ENCODE results near the gene LCT.
"Not testable (repeated sequence)": the region's sequence is repeated elsewhere in the genome, so short reads cannot be mapped to it uniquely, and the experiment has no call there.

The LCT gene

DNA sequence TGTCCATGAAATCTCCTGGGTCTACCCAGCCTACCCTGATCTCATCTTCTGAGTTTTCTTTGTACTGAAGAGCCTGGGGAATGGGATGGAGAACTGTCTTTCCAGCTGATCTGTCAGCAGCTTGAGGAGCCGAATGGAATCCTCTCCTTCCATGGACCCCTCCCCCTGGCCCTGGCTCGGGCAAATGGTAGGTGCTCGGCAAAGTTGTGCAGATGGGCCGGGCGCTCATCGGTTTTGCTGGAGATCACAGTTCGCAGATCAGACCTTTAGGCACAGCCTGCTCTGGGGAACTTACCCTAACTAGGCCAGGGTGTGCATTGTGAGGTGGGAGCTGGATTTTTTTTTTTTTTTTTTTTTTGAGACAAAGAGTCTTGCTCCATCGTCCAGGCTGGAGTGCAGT, 40.4 kb downstream of the LCT start:
- H3K4me3 ChIP-seq (ENCODE audit: low read depth, low read length), result no peak overlapping the region
- in situ Hi-C loops (cut with HindIII; ENCODE audit: low sequenced_read_pairs), result no loop called here
- no peak for DNase-seq (ENCODE audit: low read depth, low spot score)
- TF ChIP-seq, protein P1, sequence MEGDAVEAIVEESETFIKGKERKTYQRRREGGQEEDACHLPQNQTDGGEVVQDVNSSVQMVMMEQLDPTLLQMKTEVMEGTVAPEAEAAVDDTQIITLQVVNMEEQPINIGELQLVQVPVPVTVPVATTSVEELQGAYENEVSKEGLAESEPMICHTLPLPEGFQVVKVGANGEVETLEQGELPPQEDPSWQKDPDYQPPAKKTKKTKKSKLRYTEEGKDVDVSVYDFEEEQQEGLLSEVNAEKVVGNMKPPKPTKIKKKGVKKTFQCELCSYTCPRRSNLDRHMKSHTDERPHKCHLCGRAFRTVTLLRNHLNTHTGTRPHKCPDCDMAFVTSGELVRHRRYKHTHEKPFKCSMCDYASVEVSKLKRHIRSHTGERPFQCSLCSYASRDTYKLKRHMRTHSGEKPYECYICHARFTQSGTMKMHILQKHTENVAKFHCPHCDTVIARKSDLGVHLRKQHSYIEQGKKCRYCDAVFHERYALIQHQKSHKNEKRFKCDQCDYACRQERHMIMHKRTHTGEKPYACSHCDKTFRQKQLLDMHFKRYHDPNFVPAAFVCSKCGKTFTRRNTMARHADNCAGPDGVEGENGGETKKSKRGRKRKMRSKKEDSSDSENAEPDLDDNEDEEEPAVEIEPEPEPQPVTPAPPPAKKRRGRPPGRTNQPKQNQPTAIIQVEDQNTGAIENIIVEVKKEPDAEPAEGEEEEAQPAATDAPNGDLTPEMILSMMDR (IDR thresholded peaks at IDR 0.05; ENCODE audit: low read depth, low read length), result no peak

DNA sequence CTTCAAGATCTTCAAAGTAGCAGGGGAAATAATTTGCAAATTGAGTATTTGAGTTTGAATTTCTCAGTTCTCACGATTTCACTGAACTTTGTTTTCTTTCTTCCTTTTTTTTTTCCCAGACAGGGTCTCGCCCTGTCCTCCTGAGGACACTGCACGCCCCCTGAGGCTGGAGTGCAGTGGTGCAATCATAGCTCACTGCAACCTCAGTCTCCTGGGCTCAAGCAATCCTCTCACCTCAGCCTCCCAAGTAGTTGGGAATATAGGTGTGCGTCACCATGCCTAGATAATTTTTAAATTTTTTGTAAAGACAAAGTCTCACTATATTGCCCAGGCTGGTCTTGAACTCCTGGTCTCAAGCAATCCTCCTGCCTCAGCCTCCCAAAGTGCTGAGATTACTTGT, 41.3 kb downstream of the LCT start:
- H3K4me3 ChIP-seq (ENCODE audit: low read depth, low read length); DNase-seq (ENCODE audit: low read depth, low spot score); in situ Hi-C loops (cut with HindIII; ENCODE audit: low sequenced_read_pairs): not testable (repeated sequence)

DNA sequence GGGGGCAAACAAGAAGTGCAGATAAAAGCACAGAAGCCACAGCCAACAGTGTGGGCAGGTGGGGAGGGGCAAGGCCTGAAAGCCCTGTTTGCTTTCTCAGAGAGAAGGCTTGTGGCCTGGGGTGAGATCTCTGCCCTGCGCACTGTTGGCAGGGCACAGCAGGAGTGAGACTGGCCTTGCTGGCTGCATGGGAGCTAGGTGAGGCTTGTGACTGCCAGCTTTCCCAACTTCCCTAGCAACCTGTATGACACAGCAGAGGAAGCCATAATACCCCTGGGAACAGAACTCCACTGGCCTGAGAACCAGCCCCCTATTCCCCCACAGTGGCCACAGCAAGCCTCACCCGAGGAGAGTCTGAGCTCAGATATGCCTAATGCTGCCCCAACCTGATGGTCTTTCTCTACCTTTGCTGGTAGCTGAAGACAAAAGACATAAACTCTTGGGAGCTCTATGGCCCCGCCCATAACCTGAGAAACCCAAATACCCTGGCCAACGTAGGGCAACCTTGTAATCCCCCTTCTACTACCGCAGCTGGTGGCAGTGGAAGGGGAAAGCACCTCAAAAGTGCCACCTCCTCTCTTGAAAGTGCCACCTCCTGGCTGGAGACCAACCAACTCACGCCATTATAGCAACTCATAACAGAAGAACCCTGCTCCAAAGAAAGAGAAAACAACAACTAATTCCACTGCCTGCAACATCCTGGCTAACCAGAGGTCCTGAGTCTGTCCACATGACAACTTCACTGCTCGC, 44.4 kb downstream of the LCT start:
- in situ Hi-C loops (cut with HindIII; ENCODE audit: low sequenced_read_pairs), result no loop called here
- no peak overlapping the region for H3K4me3 ChIP-seq (ENCODE audit: low read depth, low read length)
- TF ChIP-seq, protein P1 (IDR thresholded peaks at IDR 0.05; ENCODE audit: low read depth, low read length), result no peak
- no peak for DNase-seq (ENCODE audit: low read depth, low spot score)

DNA sequence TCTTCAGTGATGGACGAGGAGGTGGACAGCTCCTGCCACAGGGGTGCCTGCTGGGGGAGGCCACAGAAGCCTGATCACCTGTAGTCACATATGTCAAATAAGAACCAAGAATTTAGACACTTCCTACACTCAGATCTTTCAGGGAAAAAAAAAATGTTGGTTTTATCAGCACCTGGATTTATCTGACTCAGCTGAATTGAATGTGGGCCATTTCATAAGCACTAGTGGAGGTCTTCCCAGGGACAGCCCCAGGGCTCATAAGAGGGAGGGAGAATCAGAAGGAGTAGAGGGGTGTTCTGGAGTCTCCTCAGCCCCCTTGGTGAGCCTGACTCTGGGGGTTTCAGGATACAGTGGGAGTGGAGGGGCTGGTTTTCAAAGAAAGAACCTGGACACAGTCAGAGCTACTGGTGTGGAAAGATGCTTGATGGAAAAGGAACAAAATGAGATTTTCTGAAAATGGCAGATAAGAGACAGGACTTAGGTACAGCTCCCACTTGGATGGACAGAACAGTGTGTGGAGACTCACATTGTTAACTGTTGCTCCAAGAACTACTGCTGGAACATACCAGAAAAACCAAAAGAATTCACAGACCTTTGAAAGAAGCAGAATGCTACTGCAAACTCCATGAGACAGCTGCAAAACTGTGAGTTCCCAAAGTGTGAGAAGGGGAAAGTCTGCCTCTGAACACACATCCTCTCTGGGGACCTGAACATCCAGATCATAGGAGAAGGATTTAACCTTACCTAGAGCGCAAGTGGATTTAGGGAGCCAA, 45.4 kb downstream of the LCT start:
- peak; percentile 52 for DNase-seq (ENCODE audit: low read depth, low spot score)
- TF ChIP-seq, protein P1 (IDR thresholded peaks at IDR 0.05; ENCODE audit: low read depth, low read length), result no peak
- in situ Hi-C loops (cut with HindIII; ENCODE audit: low sequenced_read_pairs), result no loop called here
- no peak overlapping the region for H3K4me3 ChIP-seq (ENCODE audit: low read depth, low read length)

DNA sequence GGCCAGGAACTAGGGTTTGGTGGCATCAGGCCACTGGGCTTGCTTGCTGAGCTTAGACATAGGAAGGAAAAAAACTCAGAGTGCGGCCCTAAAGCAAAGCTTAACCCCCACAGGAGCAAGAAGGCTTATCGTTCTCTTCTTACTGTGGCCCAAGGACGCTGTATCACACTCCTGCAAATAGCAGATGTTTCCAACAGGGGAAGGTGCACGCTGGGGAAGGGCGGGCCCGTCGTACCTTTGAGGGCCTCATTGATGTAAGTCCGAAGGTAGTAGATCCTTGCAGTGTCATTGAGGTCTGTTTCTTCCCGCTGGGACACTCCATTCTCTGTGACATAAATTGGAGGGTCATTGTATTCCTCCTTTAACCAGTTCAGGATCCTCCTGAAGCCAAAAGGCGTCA, 46.6 kb downstream of the LCT start:
- in situ Hi-C loops (cut with HindIII; ENCODE audit: low sequenced_read_pairs), result no loop called here

DNA sequence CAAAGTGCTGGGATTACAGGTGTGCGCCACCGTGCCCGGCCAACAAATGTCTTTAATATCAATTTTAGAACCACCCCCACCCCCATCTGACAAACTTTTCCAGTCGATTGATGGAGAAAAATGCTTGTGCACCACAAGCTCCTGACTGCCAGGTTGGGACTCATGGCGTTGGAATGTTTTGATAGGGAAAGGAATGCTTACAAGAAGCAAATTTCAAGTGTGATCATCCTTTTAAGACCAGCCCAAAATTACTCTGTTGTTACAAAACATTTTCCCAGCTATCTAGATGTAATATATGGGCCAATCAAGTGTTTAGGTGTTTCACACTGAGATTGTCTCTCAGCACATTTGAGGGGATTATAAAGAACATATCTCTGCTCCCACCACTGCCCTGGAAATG, 50.2 kb downstream of the LCT start:
- TF ChIP-seq, protein P1 (IDR thresholded peaks at IDR 0.05; ENCODE audit: low read depth, low read length), result no peak
- in situ Hi-C loops (cut with HindIII; ENCODE audit: low sequenced_read_pairs), result no loop called here
- H3K4me3 ChIP-seq (ENCODE audit: low read depth, low read length), result no peak overlapping the region
- DNase-seq (ENCODE audit: low read depth, low spot score), result peak; percentile 94

More for the DNA sequence above, 46.6 kb downstream of the LCT start:
- TF ChIP-seq, protein P1 (IDR thresholded peaks at IDR 0.05; ENCODE audit: low read depth, low read length), result no peak
- H3K4me3 ChIP-seq (ENCODE audit: low read depth, low read length), result no peak overlapping the region
- DNase-seq (ENCODE audit: low read depth, low spot score), result no peak

DNA sequence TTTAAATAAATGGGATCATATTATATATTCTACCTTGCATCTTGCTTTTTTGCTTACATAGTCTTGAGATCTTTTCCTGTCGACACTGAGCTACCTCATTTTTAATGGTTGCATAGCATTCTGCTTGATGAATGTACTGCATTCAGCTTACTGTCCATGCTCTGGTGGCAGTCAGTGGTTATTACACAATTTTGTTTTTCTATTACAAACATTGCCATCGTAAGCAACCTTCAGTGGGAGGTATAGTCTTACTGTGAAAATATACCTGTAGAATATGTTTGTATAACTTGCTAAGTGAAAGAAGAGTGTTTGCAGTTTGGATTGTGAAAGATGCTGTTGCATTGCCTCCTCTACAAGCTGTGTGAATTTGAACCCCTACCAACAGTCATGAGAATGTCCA, 52.0 kb downstream of the LCT start:
- TF ChIP-seq, protein P1 (IDR thresholded peaks at IDR 0.05; ENCODE audit: low read depth, low read length), result peak; percentile 19
- in situ Hi-C loops (cut with HindIII; ENCODE audit: low sequenced_read_pairs), result no loop called here
- DNase-seq (ENCODE audit: low read depth, low spot score), result no peak
- H3K4me3 ChIP-seq (ENCODE audit: low read depth, low read length), result no peak overlapping the region

Data from astrocyte of the spinal cord (primary cell).